ENCODE measurements around the gene LPIN2.

Gene LPIN2

Small RNA genes lying within 50 kb of the gene (small RNA-seq; reads per million reads assigned to genes)
- 0.03 to 0.04 reads per million in 2 experiments for gene RF00156
